Mesendoderm (in vitro differentiated cells): ENCODE measurements around the gene NAIP.
"Not testable (repeated sequence)": the region's sequence is repeated elsewhere in the genome, so short reads cannot be mapped to it uniquely, and the experiment has no call there.

Experiments
- DNase-seq: peaks from one replicate; pipeline ENCODE4 v3.0.0; 2013
- H2AK5ac ChIP-seq: 2 replicates; pipeline ENCODE4 v1.6.1; 2013; ENCODE audit warnings: low read length, inconsistent platforms
- H2BK120ac ChIP-seq: 2 replicates; pipeline ENCODE4 v1.6.1; 2013; ENCODE audit warnings: low read depth, mild to moderate bottlenecking, low read length, moderate library complexity, mixed read lengths
- H2BK15ac ChIP-seq: replicated peaks from 2 replicates; pipeline ENCODE4 v1.6.1; 2013; ENCODE audit warnings: low read depth, mild to moderate bottlenecking, moderate library complexity
- H2BK5ac ChIP-seq: 2 replicates; pipeline ENCODE4 v1.6.1; 2013; ENCODE audit warnings: low read length, inconsistent platforms
- H3K18ac ChIP-seq: 2 replicates; pipeline ENCODE4 v1.6.1; 2013; ENCODE audit warnings: mild to moderate bottlenecking, low read length, mixed read lengths
- H3K23ac ChIP-seq: one replicate; pipeline ENCODE4 v1.6.1; 2013; ENCODE audit warnings: low read length
- H3K27ac ChIP-seq: 2 replicates; pipeline ENCODE4 v1.5.1; 2013; ENCODE audit warnings: low read depth, mild to moderate bottlenecking, inconsistent platforms, low read length, moderate library complexity
- H3K27me3 ChIP-seq: 2 replicates; pipeline ENCODE4 v1.6.1; 2013; ENCODE audit warnings: low read length, control low read depth, mild to moderate bottlenecking, inconsistent platforms; ENCODE audit not compliant: insufficient read depth, poor library complexity
- H3K36me3 ChIP-seq: 2 replicates; pipeline ENCODE4 v1.6.1; 2013; ENCODE audit warnings: low read length, inconsistent platforms; ENCODE audit not compliant: control insufficient read depth, insufficient read depth
- H3K4ac ChIP-seq: one replicate; pipeline ENCODE4 v1.6.1; 2013; ENCODE audit warnings: low read depth, mild to moderate bottlenecking, low read length, moderate library complexity
- H3K4me1 ChIP-seq: 2 replicates; pipeline ENCODE4 v1.6.1; 2013; ENCODE audit warnings: low read depth, low read length, inconsistent platforms; ENCODE audit not compliant: control insufficient read depth
- H3K4me2 ChIP-seq: 2 replicates; pipeline ENCODE4 v1.6.1; 2013; ENCODE audit warnings: low read length
- H3K4me3 ChIP-seq: 2 replicates; pipeline ENCODE4 v1.5.1; 2013; ENCODE audit warnings: mild to moderate bottlenecking, low read length
- H3K56ac ChIP-seq: one replicate; pipeline ENCODE4 v1.6.1; 2013; ENCODE audit warnings: low read length
- H3K79me1 ChIP-seq: 2 replicates; pipeline ENCODE4 v1.6.1; 2013; ENCODE audit warnings: low read length, inconsistent platforms
- H3K79me2 ChIP-seq: 2 replicates; pipeline ENCODE4 v1.6.1; 2013; ENCODE audit warnings: mild to moderate bottlenecking, low read length; ENCODE audit not compliant: control insufficient read depth, insufficient read depth
- H3K9ac ChIP-seq: 2 replicates; pipeline ENCODE4 v1.6.1; 2013; ENCODE audit warnings: low read length, inconsistent platforms
- H4K5ac ChIP-seq: one replicate; pipeline ENCODE4 v1.6.1; 2013; ENCODE audit warnings: low read length
- H4K8ac ChIP-seq: one replicate; pipeline ENCODE4 v1.6.1; 2013; ENCODE audit warnings: low read depth, mild to moderate bottlenecking, control low read depth, low read length, moderate library complexity
- WGBS: extraction: QIAGEN DNeasy Blood & Tissue Kit; methylation state at CpG from one replicate; pipeline ENCODE4 v1.1.7; 2013; ENCODE audit warnings: low lambda C conversion rate, missing lambda C conversion rate; ENCODE audit not compliant: insufficient coverage; ENCODE audit errors: extremely low coverage; 5-methylcytosine and 5-hydroxymethylcytosine counted together

The NAIP gene

DNA sequence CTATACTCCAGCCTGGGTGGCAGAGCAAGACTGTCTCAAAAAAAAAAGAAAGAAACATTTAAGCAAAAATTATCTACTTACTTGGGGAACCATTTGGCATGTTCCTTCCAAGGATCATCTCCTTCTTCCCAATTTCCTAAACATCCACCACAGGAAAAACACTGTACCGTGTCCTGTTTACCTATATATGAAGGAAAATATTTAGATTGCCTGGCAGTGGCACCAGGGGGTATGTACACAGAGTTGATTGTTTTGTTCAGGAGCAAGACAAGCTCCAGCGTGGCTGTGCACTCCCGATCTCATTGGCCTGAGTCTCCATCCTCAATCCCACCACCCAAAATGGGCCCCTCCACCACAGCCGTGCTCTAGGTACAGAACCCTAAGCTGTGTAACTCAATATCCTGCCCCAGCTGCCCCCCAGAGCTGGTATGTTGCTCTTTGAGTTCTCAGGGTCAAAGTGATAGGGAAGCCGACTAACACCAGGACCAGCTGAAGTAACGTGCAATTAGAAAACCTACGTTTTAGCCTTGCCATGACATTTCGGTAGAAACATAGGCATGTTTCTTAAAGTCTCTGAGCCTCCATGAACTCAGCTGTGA is 13.8 kb downstream of the NAIP start:
- no peak for DNase-seq
- Histone ChIP-seq H3K4ac (no peak overlapping the region), H3K56ac (no peak overlapping the region), H4K5ac (no peak overlapping the region), H3K27ac (no peak overlapping the region), H3K18ac (no peak overlapping the region), H3K9ac (no peak overlapping the region), H3K27me3 (no peaks in the 10 kb centered on the region), H3K4me2 (no peak overlapping the region), H2BK15ac (no peak overlapping the region), H3K4me3 (no peak overlapping the region), H3K36me3 (no peaks in the 10 kb centered on the region), H3K4me1 (no peaks in the 10 kb centered on the region), H3K23ac (no peak overlapping the region), H2AK5ac (no peak overlapping the region), H3K79me2 (no peaks in the 10 kb centered on the region), H2BK120ac (no peak overlapping the region), H2BK5ac (no peak overlapping the region), H4K8ac (no peak overlapping the region), H3K79me1 (no peaks in the 10 kb centered on the region)
- WGBS: no CpG with 5 or more reads among the region's 8 CpGs

DNA sequence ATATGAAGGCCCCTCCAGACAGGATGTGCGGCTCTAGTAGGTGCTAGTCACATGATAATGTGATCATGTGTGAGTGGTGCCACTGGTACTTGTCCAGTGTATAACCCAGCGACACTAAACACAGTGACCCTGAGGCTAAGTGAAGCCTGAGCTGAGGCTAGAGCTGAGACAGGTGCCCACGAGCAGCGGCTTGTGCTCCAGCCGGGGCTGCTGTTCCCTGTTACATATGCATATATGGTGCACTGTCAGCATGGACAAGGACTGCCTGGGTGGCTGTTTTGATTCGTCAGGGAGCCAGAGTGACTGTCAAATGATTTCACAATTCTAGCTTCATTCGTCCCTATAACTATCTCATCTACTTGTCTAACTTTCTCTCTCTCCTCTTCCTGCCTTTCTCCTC is 18.2 kb downstream of the NAIP start:
- no CpG with 5 or more reads among the region's 7 CpGs for WGBS
- not testable (repeated sequence) for H2BK15ac ChIP-seq, H3K27me3 ChIP-seq, H2BK120ac ChIP-seq, H4K5ac ChIP-seq, H3K56ac ChIP-seq, DNase-seq, H2BK5ac ChIP-seq, H3K36me3 ChIP-seq, H4K8ac ChIP-seq, H3K9ac ChIP-seq, H2AK5ac ChIP-seq, H3K79me2 ChIP-seq, H3K4me1 ChIP-seq, H3K4me3 ChIP-seq, H3K27ac ChIP-seq, H3K18ac ChIP-seq, H3K79me1 ChIP-seq, H3K4ac ChIP-seq, H3K4me2 ChIP-seq, H3K23ac ChIP-seq

DNA sequence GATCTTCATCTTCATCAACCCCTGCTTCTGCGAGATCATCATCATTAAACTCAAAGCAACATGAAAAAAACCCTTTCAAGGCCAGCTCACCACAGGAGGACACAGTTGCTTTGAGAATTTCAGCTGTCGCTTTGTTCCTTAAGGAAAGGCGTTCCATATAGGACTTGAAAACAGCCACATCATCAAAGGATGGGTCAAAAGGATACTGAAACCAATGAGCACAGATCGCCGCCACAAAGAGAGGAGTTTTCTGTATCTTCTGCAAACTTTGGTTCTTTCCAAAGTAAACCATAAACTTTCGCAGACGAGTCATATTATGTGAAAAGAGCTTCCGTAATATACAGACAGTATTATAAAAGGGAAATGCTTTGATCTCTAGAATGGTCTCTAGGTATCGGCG is 40.3 kb downstream of the NAIP start:
- not testable (repeated sequence) for H3K23ac ChIP-seq, H2BK15ac ChIP-seq, H3K36me3 ChIP-seq, H4K8ac ChIP-seq, H3K56ac ChIP-seq, H4K5ac ChIP-seq, H3K18ac ChIP-seq, DNase-seq, H3K27ac ChIP-seq, H3K4me2 ChIP-seq, H2AK5ac ChIP-seq, H3K4me3 ChIP-seq, H3K27me3 ChIP-seq, H3K79me1 ChIP-seq, H3K4ac ChIP-seq, H3K79me2 ChIP-seq, H2BK5ac ChIP-seq, H2BK120ac ChIP-seq, H3K4me1 ChIP-seq, H3K9ac ChIP-seq
- no CpG with 5 or more reads among the region's 10 CpGs for WGBS

DNA sequence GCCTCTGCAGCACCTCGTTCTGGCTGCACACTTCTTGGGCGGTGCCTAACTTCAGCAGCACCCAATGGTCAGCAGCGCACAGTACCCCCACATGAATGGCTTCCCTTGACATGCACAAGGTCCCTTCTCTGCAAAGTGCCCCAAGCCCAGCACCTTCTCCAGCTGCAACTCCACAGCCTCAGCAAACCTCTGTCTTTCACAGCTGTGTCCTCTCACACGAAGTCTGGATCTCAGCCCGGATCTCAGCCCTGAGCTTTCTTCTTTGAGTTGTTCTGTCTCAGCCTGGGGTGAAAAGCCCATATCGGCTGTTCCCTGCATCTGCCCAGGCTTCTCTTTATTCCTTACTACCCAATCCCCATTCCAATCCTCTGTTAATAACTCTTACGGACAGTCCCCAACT is 57.9 kb downstream of the NAIP start:
- not testable (repeated sequence) for H3K4me1 ChIP-seq, H3K36me3 ChIP-seq, H2AK5ac ChIP-seq, DNase-seq, H3K4me3 ChIP-seq, H3K23ac ChIP-seq, H3K27me3 ChIP-seq, H4K8ac ChIP-seq, H3K4ac ChIP-seq, H3K18ac ChIP-seq, H3K56ac ChIP-seq, H3K79me2 ChIP-seq, H3K4me2 ChIP-seq, H2BK5ac ChIP-seq, H4K5ac ChIP-seq, H3K79me1 ChIP-seq, H3K27ac ChIP-seq, H3K9ac ChIP-seq, H2BK15ac ChIP-seq, H2BK120ac ChIP-seq
- no CpG with 5 or more reads among the region's 7 CpGs for WGBS

DNA sequence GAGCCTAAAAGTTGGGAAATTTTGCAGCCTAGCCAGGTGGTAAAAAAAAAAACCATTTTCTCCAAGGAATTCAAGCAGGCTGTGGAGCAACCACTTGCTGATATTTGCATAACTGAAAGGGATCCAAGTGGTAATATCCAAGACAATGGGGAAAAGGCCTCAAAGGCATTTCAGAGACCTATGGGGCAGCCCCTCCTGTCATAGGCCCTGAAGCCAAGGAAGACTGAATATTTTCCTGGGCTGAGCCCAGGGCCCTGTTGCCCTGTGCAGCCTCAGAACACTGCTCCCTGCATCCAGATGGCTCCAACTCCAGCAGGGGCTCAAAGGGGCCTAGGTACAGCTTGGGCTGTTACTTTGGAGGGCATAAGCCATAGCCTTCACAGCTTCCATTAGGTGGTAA is 60.6 kb downstream of the NAIP start:
- H3K4me3 ChIP-seq, H3K9ac ChIP-seq, H2BK120ac ChIP-seq, H3K27ac ChIP-seq, H3K4ac ChIP-seq, H4K5ac ChIP-seq, H3K4me2 ChIP-seq, H3K4me1 ChIP-seq, H3K23ac ChIP-seq, DNase-seq, H3K79me2 ChIP-seq, H3K27me3 ChIP-seq, H2BK5ac ChIP-seq, H3K18ac ChIP-seq, H3K56ac ChIP-seq, H4K8ac ChIP-seq, H3K79me1 ChIP-seq, H3K36me3 ChIP-seq, H2AK5ac ChIP-seq, H2BK15ac ChIP-seq: not testable (repeated sequence)

DNA sequence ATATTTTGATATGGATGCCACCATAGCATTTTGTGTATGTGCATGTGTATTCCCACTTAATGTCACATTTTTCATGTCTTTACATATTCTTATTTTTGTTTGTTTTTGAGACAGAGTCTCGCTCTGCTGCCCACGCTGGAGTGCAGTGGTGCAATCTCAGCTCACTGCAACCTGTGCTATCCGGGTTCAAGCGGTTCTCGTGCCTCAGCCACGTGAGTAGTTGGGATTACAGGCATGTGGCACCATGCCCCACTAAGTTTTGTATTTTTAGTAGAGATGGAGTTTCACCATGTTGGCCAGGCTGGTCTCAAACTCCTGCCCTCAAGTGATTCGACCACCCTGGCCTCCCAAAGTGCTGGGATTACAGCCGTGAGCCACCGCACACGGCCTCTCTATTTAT is 72.1 kb downstream of the NAIP start:
- H3K9ac ChIP-seq, H3K36me3 ChIP-seq, H3K27ac ChIP-seq, DNase-seq, H3K4ac ChIP-seq, H4K5ac ChIP-seq, H3K4me1 ChIP-seq, H3K79me1 ChIP-seq, H2BK120ac ChIP-seq, H4K8ac ChIP-seq, H2AK5ac ChIP-seq, H3K23ac ChIP-seq, H2BK5ac ChIP-seq, H3K27me3 ChIP-seq, H3K79me2 ChIP-seq, H3K56ac ChIP-seq, H3K4me2 ChIP-seq, H3K4me3 ChIP-seq, H3K18ac ChIP-seq, H2BK15ac ChIP-seq: not testable (repeated sequence)
- WGBS: no CpG with 5 or more reads among the region's 10 CpGs
